Left renal cortex interstitium (tissue), 4 donors: ENCODE results near the gene EMX2. TPM values are rescaled to one million over a fixed set of nuclear protein-coding genes. Genes with fewer than 3 reads are reported as not detected.
A peak's percentile ranks its signal among the peaks of the same experiment; 100 is the strongest.

Source experiments
- DNase-seq, 4 donors: peaks; one replicate each; pipeline ENCODE4 v3.0.0-alpha.2; 2013; ENCODE audit warnings: low read depth in 4 of 4, low spot score in 2 of 4, missing footprints in 1 of 4
- polyA plus RNA-seq, 4 donors: library from polyadenylated mRNA; unstranded; fragments of 120-200 nt; gene quantifications; one replicate each; pipeline ENCODE4 v1.2.1, GENCODE V29; 2013; ENCODE audit not compliant: insufficient read length in 4 of 4

EMX2 gene
- polyA plus RNA-seq, 4 donors: 150 to 166 (median 157) TPM

GRCh38 chr10:117531371-117532002 is 11.1 kb upstream of the EMX2 start:
- DNase-seq: no peak

GRCh38 chr10:117532003-117532385 is 10.6 kb upstream of the EMX2 start:
- no peak for DNase-seq

DNA sequence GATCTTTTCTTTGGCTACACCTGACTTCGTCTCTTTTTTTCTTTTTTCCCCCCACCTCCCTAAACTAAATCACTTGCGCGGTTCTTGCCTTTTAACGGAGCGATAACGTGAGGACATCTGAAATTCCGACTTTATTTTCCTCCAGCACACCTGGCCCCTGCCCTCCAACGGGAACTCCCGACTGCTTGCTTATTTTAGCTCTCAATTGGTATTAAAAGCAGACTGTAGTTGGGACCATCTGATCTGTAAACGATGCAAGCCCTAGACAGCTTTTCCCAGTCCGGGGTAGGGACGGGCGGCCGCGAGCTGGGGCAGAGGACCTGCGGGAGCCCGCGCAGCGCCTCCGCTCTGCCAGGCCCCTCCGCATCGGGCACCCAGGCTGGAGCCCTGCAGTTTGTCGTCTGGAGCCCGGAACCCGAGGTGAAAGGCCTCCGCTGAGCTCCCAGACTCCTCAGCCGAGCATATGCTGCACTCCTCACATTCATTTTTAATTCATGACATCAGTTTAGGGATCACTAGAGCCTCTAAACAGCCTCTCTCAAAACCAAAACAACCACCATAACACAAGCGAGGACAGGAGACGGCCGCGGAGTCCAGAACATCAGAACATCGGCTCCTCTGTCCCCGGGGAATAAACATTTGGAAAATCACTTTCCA is 10.0 kb upstream of the EMX2 start:
- DNase-seq: peak in 2 of 4 donors; percentile 15 to 29

- DNase-seq: peak in 2 of 4 donors; percentile 37 to 40
Observed at GRCh38 chr10:117533507-117534281, 8.9 kb upstream of the EMX2 start.

DNA sequence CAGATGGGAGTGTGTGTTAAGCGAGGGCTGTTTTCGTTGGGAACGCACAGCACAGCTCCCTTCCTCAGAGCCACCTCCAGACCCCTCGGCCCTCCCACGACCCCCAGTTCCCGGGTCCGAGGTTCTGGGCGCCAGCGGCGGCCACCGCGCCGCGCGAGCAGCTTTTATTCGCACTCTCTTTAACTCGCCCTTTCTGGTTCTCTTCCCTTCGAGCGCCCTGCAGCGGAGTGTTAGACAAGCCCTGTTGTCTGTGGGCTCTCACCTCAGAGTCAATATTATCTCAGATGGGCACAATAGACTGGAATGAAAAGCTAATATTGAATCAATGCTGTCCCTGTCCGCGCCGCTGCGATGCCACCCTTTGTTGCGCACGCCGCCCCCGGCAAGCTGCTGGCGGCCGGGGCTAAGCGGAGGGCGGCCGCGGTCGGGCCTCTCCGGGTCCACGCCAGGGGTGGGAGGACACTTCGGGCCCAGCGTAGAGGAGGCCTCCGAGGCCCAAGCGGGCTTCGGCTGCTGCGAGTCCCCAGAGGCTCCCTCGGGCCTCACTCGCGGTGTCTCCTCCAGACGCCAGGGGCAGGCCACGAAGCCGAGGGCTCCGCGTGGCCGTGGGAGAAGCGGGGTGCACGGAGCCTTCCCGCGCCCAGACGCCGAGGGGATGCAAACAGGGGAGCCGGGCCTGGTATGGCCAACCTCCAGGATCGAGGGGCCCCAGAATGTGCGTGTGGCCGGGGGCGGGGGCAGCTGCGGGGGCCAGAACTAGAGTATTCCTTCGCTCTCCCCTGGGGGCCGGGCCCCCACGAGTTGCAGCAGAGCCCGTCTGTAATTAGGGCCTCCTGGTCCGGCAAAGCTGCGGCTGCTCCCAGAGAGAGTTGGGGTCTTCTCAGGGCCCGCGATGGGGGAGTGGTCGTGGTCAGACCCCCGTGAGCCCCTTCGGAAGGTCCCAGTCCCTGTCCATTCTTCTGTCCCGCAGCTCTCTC is 7.9 kb upstream of the EMX2 start:
- peak in 1 of 4 donors; percentile 23 for DNase-seq

- DNase-seq: peak in 1 of 4 donors; percentile 6
Observed at GRCh38 chr10:117535298-117536071, 7.1 kb upstream of the EMX2 start.

GRCh38 chr10:117536072-117536865 is 6.3 kb upstream of the EMX2 start:
- DNase-seq: peak in 2 of 4 donors; percentile 9 to 13

DNA sequence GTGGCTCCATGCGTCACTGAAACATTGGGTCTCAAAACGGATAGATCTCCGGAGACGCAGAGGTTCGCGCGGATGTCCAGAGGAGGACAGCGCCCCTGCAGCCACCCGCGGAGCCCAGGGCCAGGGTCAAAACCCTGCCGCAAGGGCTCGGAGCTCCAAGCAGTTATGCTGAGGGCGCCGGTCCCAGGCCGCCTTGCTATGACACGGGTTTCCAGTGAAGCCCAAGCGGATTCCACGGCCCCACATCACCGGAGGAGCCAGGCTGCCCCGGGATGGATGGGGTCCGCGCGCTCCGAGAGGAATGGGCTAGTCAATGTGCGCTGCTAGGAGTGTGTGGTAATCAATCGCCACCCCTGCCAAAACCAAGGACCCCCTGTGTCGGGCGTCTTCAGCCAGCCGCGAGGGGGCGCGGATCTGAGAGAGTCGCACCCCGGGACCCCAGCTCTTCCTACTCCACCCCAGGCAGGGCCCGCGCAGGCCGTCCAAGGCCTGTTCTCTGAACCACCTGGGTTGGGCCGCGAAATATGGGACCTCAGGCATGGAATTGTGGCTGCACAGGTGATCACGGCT is 5.6 kb upstream of the EMX2 start:
- peak in 1 of 4 donors; percentile 16 for DNase-seq

- peak in 2 of 4 donors; percentile 26 to 36 for DNase-seq
Observed at GRCh38 chr10:117537436-117537903, 5.1 kb upstream of the EMX2 start.

GRCh38 chr10:117537904-117538524 is 4.5 kb upstream of the EMX2 start:
- peak in 1 of 4 donors; percentile 28 for DNase-seq

- DNase-seq: peak in 2 of 4 donors; percentile 28 to 32
Observed at GRCh38 chr10:117539361-117539773, 3.2 kb upstream of the EMX2 start.

GRCh38 chr10:117539903-117540639 is 2.5 kb upstream of the EMX2 start:
- DNase-seq: peak in 1 of 4 donors; percentile 12

DNA sequence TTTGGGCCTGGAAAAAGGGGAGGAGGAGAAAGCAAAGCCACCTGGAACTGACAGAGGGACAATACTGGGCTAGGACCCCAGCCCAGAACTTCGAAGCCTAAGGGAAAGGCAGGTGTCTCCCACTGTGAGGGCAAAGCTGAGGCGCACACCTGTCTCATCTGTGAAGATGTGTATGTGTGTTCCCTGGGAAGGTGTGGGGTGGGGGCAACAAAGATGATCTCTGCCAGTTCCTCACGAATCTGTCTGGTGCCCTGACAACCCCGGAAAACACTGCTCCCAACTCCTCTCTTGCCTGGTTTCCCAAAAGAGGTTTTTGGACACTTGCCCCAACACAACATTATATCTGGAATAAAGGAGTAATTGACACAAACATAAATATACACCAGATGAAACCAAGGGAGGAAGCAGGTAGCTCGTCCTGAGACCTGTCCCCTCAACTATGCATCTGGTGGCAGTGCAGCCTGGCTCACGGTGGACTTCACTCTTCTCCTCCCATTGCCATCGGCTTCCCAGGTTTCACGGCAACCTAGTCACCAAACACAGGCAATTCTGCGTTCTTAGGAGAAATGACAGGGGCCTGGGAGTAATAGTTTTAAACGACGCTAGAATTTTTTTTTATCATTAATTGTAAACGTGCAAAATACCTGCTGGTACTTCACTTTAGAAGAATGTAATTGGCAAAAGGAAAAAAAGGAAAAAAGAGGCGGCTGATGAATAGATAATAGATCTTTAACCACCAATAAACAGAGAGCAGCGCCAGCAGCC is 1.7 kb upstream of the EMX2 start:
- no peak for DNase-seq

- DNase-seq: peak in 1 of 4 donors; percentile 62
Observed at GRCh38 chr10:117541405-117541908, 1.1 kb upstream of the EMX2 start.

DNA sequence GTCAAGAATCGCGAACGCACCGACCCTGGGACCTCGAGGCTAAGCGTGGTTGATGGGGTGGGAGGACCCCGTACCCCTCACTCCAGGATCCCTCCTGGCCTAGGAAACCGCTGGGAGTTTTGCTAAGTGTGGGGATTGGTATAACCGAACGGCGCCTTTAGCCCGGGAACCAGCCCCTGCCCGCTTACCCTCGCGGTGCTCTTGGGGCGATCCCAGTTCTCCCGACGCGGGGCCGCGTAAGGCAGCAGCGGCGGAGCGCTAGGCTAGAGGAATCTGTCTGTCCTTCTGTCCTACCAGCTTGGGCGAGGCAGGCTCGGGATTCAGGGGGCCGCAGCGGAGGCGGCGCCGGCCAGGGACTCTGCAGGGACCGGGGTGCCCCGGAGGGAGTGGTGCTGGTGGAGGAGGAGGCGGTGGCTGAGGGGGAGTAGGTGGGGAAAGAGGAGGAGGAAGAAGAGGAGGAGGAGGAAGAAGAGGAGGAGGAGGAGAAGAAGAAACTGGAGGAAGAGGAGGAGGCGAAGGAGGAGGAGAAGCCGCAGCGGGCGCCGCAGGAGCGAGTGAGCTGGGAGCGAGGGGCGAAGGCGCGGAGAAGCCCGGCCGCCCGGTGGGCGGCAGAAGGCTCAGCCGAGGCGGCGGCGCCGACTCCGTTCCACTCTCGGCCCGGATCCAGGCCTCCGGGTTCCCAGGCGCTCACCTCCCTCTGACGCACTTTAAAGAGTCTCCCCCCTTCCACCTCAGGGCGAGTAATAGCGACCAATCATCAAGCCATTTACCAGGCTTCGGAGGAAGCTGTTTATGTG is 439 bp upstream of the EMX2 start:
- DNase-seq: peak in 1 of 4 donors; percentile 86
